Natural killer cell (primary cell): Measurements from ENCODE around the gene MYH2. TPM values are rescaled to one million over a fixed set of nuclear protein-coding genes. Genes with fewer than 3 reads are reported as not detected.

Experiments used
- ATAC-seq, 3 donors: fragments of 150-1000 bp in 2 of 3; fragments of 200-7000 bp in 1 of 3; cut with Tn5 transposase; 1 replicate in 1 of 3; 2 replicates in 2 of 3; pipeline ENCODE4 v1.10.0; 2021; ENCODE audit warnings: mild to moderate bottlenecking in 2 of 3, moderate library complexity in 2 of 3
- DNase-seq, 2 donors: peaks; one replicate each; pipeline versions ENCODE4 v3.0.0 to v3.0.0-alpha.2; 2013 to 2021; ENCODE audit warnings: mixed read lengths in 1 of 2
- H3K27ac ChIP-seq: one replicate; pipeline ENCODE4 v1.5.1; 2013; ENCODE audit warnings: mild to moderate bottlenecking, low read length
- H3K27me3 ChIP-seq: one replicate; pipeline ENCODE4 v1.6.1; 2013; ENCODE audit warnings: low read length; ENCODE audit not compliant: control insufficient read depth, insufficient read depth
- H3K36me3 ChIP-seq: one replicate; pipeline ENCODE4 v1.6.1; 2013; ENCODE audit warnings: low read length; ENCODE audit not compliant: control insufficient read depth, insufficient read depth
- H3K4me1 ChIP-seq: one replicate; pipeline ENCODE4 v1.6.1; 2013; ENCODE audit warnings: low read length; ENCODE audit not compliant: control insufficient read depth, insufficient read depth
- H3K4me3 ChIP-seq: one replicate; pipeline ENCODE4 v1.5.1; 2013; ENCODE audit warnings: low read length
- H3K9me3 ChIP-seq: one replicate; pipeline ENCODE4 v1.6.1; 2013; ENCODE audit warnings: low read length; ENCODE audit not compliant: control insufficient read depth, insufficient read depth
- H3K27ac Mint-ChIP-seq, 2 donors: one replicate each; pipeline ENCODE4 v1.8.0; 2022; ENCODE audit warnings: mild to moderate bottlenecking in 2 of 2, mixed read lengths in 2 of 2, moderate library complexity in 1 of 2
- H3K27me3 Mint-ChIP-seq, 2 donors: one replicate each; pipeline ENCODE4 v1.8.0; 2022; ENCODE audit warnings: low read depth in 2 of 2, mixed read lengths in 2 of 2
- H3K36me3 Mint-ChIP-seq: one replicate; pipeline ENCODE4 v1.8.0; 2022; ENCODE audit warnings: mixed read lengths
- H3K4me1 Mint-ChIP-seq, 2 donors: one replicate each; pipeline ENCODE4 v1.8.0; 2022; ENCODE audit warnings: mixed read lengths in 2 of 2
- H3K4me3 Mint-ChIP-seq: one replicate; pipeline ENCODE4 v1.8.0; 2022; ENCODE audit warnings: mild to moderate bottlenecking, moderate library complexity, mixed read lengths
- H3K9me3 Mint-ChIP-seq, 2 donors: one replicate each; pipeline ENCODE4 v1.8.0; 2022; ENCODE audit warnings: mixed read lengths in 2 of 2
- WGBS: methylation state at CpG from one replicate; pipeline ENCODE4 v1.1.7; 2013; ENCODE audit warnings: missing lambda C conversion rate; ENCODE audit not compliant: insufficient coverage; 5-methylcytosine and 5-hydroxymethylcytosine counted together
- intact Hi-C: fragments of 100-400 bp; cut with micrococcal nuclease; formaldehyde crosslinking; loops from one replicate; pipeline ENCODE4 v1.14.2; 2022
- total RNA-seq, 4 donors: library from RNA; stranded (reverse); fragments of 120-200 nt in 1 of 4; gene quantifications; one replicate each; pipeline versions ENCODE4 v1.2.3 to v1.2.4, GENCODE V29; 2013 to 2022
- TF ChIP-seq, protein P1 (sequence below): fragments of 200-600 bp; IDR thresholded peaks from one replicate; pipeline ENCODE4 v1.8.0; 2022; ENCODE audit warnings: antibody characterized with exemption

Gene MYH2
- total RNA-seq, 3 donors from 2014 or later (not counting 1 experiment from before 2014, with no cell fraction given), result not detected

GRCh38 chr17:10532026-10532425 lies 17.4 kb downstream of the MYH2 start:
- 81% methylated on average over 1 of the region's 1 CpG for WGBS
- no peak for DNase-seq

DNA sequence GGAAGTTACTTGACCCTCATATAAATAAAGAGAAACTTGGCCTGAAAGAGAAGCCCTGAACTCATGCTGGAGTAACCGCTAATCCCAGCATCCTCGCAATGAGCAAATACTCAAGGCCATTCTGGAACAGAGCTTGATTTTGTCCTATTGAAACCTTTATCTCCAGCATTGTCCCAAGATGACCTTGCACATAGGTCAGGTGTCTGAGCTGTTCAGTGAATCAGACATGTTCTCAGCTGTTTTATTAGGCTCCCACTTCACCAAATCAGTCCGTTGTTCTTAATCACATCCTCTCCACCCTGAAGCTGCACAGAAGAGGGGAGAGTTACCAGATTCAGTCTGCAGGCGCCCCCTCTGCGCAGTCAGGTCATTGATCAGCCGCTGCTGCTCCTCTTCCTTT lies 22.0 kb downstream of the MYH2 start:
- H3K36me3 ChIP-seq, result no peaks in the 10 kb centered on the region
- no peak overlapping the region for H3K27ac ChIP-seq
- no peak overlapping the region for H3K4me3 Mint-ChIP-seq
- H3K4me3 ChIP-seq, result no peak overlapping the region
- no peak overlapping the region for H3K27ac Mint-ChIP-seq
- no peaks in the 10 kb centered on the region for H3K9me3 ChIP-seq
- intact Hi-C loops, result no loop called here
- no peak for ATAC-seq
- peaks cover 30 to 53% of the 10 kb centered on the region in 2 donors for H3K27me3 Mint-ChIP-seq
- H3K4me1 Mint-ChIP-seq, result no peaks in the 10 kb centered on the region
- TF ChIP-seq, protein P1, sequence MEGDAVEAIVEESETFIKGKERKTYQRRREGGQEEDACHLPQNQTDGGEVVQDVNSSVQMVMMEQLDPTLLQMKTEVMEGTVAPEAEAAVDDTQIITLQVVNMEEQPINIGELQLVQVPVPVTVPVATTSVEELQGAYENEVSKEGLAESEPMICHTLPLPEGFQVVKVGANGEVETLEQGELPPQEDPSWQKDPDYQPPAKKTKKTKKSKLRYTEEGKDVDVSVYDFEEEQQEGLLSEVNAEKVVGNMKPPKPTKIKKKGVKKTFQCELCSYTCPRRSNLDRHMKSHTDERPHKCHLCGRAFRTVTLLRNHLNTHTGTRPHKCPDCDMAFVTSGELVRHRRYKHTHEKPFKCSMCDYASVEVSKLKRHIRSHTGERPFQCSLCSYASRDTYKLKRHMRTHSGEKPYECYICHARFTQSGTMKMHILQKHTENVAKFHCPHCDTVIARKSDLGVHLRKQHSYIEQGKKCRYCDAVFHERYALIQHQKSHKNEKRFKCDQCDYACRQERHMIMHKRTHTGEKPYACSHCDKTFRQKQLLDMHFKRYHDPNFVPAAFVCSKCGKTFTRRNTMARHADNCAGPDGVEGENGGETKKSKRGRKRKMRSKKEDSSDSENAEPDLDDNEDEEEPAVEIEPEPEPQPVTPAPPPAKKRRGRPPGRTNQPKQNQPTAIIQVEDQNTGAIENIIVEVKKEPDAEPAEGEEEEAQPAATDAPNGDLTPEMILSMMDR, result no peak
- no peaks in the 10 kb centered on the region for H3K4me1 ChIP-seq
- no peak for DNase-seq
- WGBS, result 92% methylated on average over 6 of the region's 6 CpGs
- H3K27me3 ChIP-seq, result no peaks in the 10 kb centered on the region
- H3K9me3 Mint-ChIP-seq, result no peaks in the 10 kb centered on the region
- no peaks in the 10 kb centered on the region for H3K36me3 Mint-ChIP-seq

More at GRCh38 chr17:10532026-10532425, 17.4 kb downstream of the MYH2 start:
- no peak overlapping the region for H3K27ac ChIP-seq
- Mint-ChIP-seq H3K27me3 (peaks cover 27 to 46% of the 10 kb centered on the region in 2 donors), H3K36me3 (no peaks in the 10 kb centered on the region), H3K4me1 (no peaks in the 10 kb centered on the region), H3K9me3 (no peaks in the 10 kb centered on the region), H3K4me3 (no peak overlapping the region), H3K27ac (no peak overlapping the region)
- H3K4me1 ChIP-seq, result no peaks in the 10 kb centered on the region
- no peaks in the 10 kb centered on the region for H3K27me3 ChIP-seq
- intact Hi-C loops, result no loop called here
- ATAC-seq, result no peak
- TF ChIP-seq, protein P1, result no peak
- H3K9me3 ChIP-seq, result no peaks in the 10 kb centered on the region
- H3K36me3 ChIP-seq, result no peaks in the 10 kb centered on the region
- H3K4me3 ChIP-seq, result no peak overlapping the region

- Mint-ChIP-seq H3K9me3 (no peaks in the 10 kb centered on the region), H3K27ac (no peak overlapping the region), H3K4me3 (no peak overlapping the region), H3K4me1 (no peaks in the 10 kb centered on the region), H3K27me3 (peaks cover 30 to 49% of the 10 kb centered on the region in 2 donors), H3K36me3 (no peaks in the 10 kb centered on the region)
- ATAC-seq (no peak), DNase-seq (no peak)
- no peaks in the 10 kb centered on the region for H3K9me3 ChIP-seq
- no peaks in the 10 kb centered on the region for H3K27me3 ChIP-seq
- H3K27ac ChIP-seq, result no peak overlapping the region
- no peaks in the 10 kb centered on the region for H3K4me1 ChIP-seq
- no peak overlapping the region for H3K4me3 ChIP-seq
- 92% methylated on average over 11 of the region's 11 CpGs for WGBS
- no peaks in the 10 kb centered on the region for H3K36me3 ChIP-seq
- intact Hi-C loops, result no loop called here
- TF ChIP-seq, protein P1, result no peak
Observed at GRCh38 chr17:10526517-10526916, 22.9 kb downstream of the MYH2 start.

- intact Hi-C loops, result no loop called here
- Histone ChIP-seq H3K36me3 (no peaks in the 10 kb centered on the region), H3K4me3 (no peak overlapping the region), H3K27me3 (peaks cover 2% of the 10 kb centered on the region), H3K4me1 (no peaks in the 10 kb centered on the region), H3K27ac (no peak overlapping the region), H3K9me3 (no peaks in the 10 kb centered on the region)
- Mint-ChIP-seq H3K36me3 (no peaks in the 10 kb centered on the region), H3K9me3 (no peaks in the 10 kb centered on the region), H3K4me1 (no peaks in the 10 kb centered on the region), H3K27ac (no peak overlapping the region), H3K4me3 (no peak overlapping the region), H3K27me3 (peaks cover 12 to 40% of the 10 kb centered on the region in 2 donors)
- TF ChIP-seq, protein P1, result no peak
- DNase-seq (no peak), ATAC-seq (no peak)
- 96% methylated on average over 7 of the region's 7 CpGs for WGBS
Observed at GRCh38 chr17:10523064-10523463, 26.4 kb downstream of the MYH2 start.
